HEK293 (cell line): Measurements from ENCODE around the gene LMO2.

ENCODE experiments used
- CTCF ChIA-PET: fragments of 350-600 bp; formaldehyde crosslinking; extraction: SDS; loops from one replicate; lab custom pipeline; 2021; ENCODE audit warnings: antibody characterized with exemption; lab: Yijun Ruan, JAX
- POLR2A ChIA-PET: fragments of 300-600 bp; formaldehyde crosslinking; extraction: SDS; loops from one replicate; lab custom pipeline; 2020; ENCODE audit warnings: antibody characterized with exemption, inconsistent platforms; lab: Yijun Ruan, JAX
- H3K27ac ChIP-seq: fragments of 200-500 bp; sonication (Bioruptor generic); 2 replicates; pipeline ENCODE4 v1.5.1; 2014; ENCODE audit warnings: low read depth, low read length, control low read depth, inconsistent platforms; ENCODE audit errors: extremely low read depth
- H3K36me3 ChIP-seq, 2 experiments: fragments of 200-500 bp in 1 of 2; sonication (Bioruptor generic) in 1 of 2; 1 replicate in 1 of 2; 2 replicates in 1 of 2; pipeline ENCODE4 v1.5.1; 2014 to 2017; ENCODE audit warnings: inconsistent platforms in 2 of 2, low read length in 2 of 2; ENCODE audit not compliant: control insufficient read depth in 2 of 2, insufficient read depth in 1 of 2
- H3K4me1 ChIP-seq: fragments of 200-500 bp; sonication (Bioruptor generic); 2 replicates; pipeline ENCODE4 v1.5.1; 2014; ENCODE audit warnings: mild to moderate bottlenecking, low read length, inconsistent platforms; ENCODE audit not compliant: control insufficient read depth, insufficient read depth
- H3K4me3 ChIP-seq: 2 replicates; pipeline ENCODE4 v1.5.1; 2011; ENCODE audit warnings: low read depth, mild to moderate bottlenecking, control low read depth, low read length, moderate library complexity
- H3K9me3 ChIP-seq: fragments of 200-500 bp; sonication (Bioruptor generic); 2 replicates; pipeline ENCODE4 v1.5.1; 2014; ENCODE audit warnings: low read depth, low read length, inconsistent platforms; ENCODE audit not compliant: control insufficient read depth, insufficient read depth
- KLF9 ChIP-seq: fragments of 450-650 bp; formaldehyde crosslinking; IDR thresholded peaks from 2 replicates; pipeline ENCODE4 v1.5.1; 2016; ENCODE audit warnings: missing biosample characterization, missing genetic modification characterization, low read depth
- TCF7L2 ChIP-seq: IDR thresholded peaks from 2 replicates; pipeline ENCODE4 v1.6.1; 2011; ENCODE audit warnings: low read depth, mild to moderate bottlenecking, inconsistent platforms, low read length, moderate library complexity, borderline replicate concordance
- ZIC2 ChIP-seq: fragments of 450-650 bp; formaldehyde crosslinking; IDR thresholded peaks from 2 replicates; pipeline ENCODE4 v1.5.1; 2016; ENCODE audit warnings: missing biosample characterization, missing genetic modification characterization
- ZNF10 ChIP-seq: fragments of 450-650 bp; formaldehyde crosslinking; IDR thresholded peaks from 2 replicates; pipeline ENCODE4 v1.5.1; 2017; ENCODE audit warnings: missing biosample characterization, missing genetic modification characterization
- ZNF146 ChIP-seq: fragments of 450-650 bp; formaldehyde crosslinking; IDR thresholded peaks from 2 replicates; pipeline ENCODE4 v1.5.1; 2016; ENCODE audit warnings: missing biosample characterization, missing genetic modification characterization
- ZNF19 ChIP-seq: fragments of 450-650 bp; formaldehyde crosslinking; IDR thresholded peaks from 2 replicates; pipeline ENCODE4; 2016; ENCODE audit warnings: missing biosample characterization, missing genetic modification characterization, low read depth
- ZNF366 ChIP-seq: fragments of 450-650 bp; formaldehyde crosslinking; conservative IDR thresholded peaks from 2 replicates; pipeline ENCODE4 v1.5.1; 2016; ENCODE audit warnings: missing biosample characterization, missing genetic modification characterization
- ZNF621 ChIP-seq: fragments of 450-650 bp; formaldehyde crosslinking; IDR thresholded peaks from 2 replicates; pipeline ENCODE4 v1.5.1; 2017; ENCODE audit warnings: missing biosample characterization, missing genetic modification characterization
- ZNF626 ChIP-seq: fragments of 450-650 bp; sonication (Bioruptor Pico); formaldehyde crosslinking; IDR thresholded peaks from 2 replicates; pipeline ENCODE4 v1.5.1; 2018; ENCODE audit warnings: missing biosample characterization, missing genetic modification characterization, inconsistent platforms
- ZNF654 ChIP-seq: fragments of 450-650 bp; formaldehyde crosslinking; IDR thresholded peaks from 2 replicates; pipeline ENCODE4 v1.5.1; 2016; ENCODE audit warnings: low read depth, missing biosample characterization, missing genetic modification characterization
- ZNF707 ChIP-seq: fragments of 450-650 bp; formaldehyde crosslinking; IDR thresholded peaks from 2 replicates; pipeline ENCODE4 v1.5.1; 2016; ENCODE audit warnings: missing biosample characterization, missing genetic modification characterization
- ZNF76 ChIP-seq: fragments of 450-650 bp; formaldehyde crosslinking; IDR thresholded peaks from 2 replicates; pipeline ENCODE4; 2016; ENCODE audit warnings: low read depth, missing biosample characterization, missing genetic modification characterization, borderline replicate concordance
- ZNF768 ChIP-seq: fragments of 450-650 bp; formaldehyde crosslinking; IDR thresholded peaks from 2 replicates; pipeline ENCODE4 v1.5.1; 2018; ENCODE audit warnings: missing biosample characterization, mild to moderate bottlenecking, missing genetic modification characterization
- ZSCAN16 ChIP-seq: fragments of 450-650 bp; formaldehyde crosslinking; IDR thresholded peaks from 2 replicates; pipeline ENCODE4 v1.5.1; 2016; ENCODE audit warnings: missing biosample characterization, missing genetic modification characterization
- TF ChIP-seq, protein P1 (sequence below): fragments of 450-650 bp; formaldehyde crosslinking; IDR thresholded peaks from 2 replicates; pipeline ENCODE4 v1.5.1; 2016; ENCODE audit warnings: missing biosample characterization, missing genetic modification characterization
- TF ChIP-seq, protein P2 (sequence below): fragments of 450-650 bp; formaldehyde crosslinking; optimal IDR thresholded peaks from 2 replicates; pipeline ENCODE3; 2016; ENCODE audit warnings: missing biosample characterization, mild to moderate bottlenecking, missing genetic modification characterization
- TF ChIP-seq, protein P3 (sequence below): fragments of 450-650 bp; formaldehyde crosslinking; IDR thresholded peaks from 2 replicates; pipeline ENCODE4 v1.5.1; 2016; ENCODE audit warnings: missing biosample characterization, missing genetic modification characterization
- TF ChIP-seq, protein P4 (sequence below): fragments of 450-650 bp; formaldehyde crosslinking; conservative IDR thresholded peaks from 2 replicates; pipeline ENCODE4 v1.5.1; 2016; ENCODE audit warnings: low read depth, missing biosample characterization, missing genetic modification characterization
- TF ChIP-seq, protein P5 (sequence below): fragments of 450-650 bp; formaldehyde crosslinking; conservative IDR thresholded peaks from 2 replicates; pipeline ENCODE4 v1.5.1; 2016; ENCODE audit warnings: low read depth, missing biosample characterization, missing genetic modification characterization

Gene LMO2

DNA sequence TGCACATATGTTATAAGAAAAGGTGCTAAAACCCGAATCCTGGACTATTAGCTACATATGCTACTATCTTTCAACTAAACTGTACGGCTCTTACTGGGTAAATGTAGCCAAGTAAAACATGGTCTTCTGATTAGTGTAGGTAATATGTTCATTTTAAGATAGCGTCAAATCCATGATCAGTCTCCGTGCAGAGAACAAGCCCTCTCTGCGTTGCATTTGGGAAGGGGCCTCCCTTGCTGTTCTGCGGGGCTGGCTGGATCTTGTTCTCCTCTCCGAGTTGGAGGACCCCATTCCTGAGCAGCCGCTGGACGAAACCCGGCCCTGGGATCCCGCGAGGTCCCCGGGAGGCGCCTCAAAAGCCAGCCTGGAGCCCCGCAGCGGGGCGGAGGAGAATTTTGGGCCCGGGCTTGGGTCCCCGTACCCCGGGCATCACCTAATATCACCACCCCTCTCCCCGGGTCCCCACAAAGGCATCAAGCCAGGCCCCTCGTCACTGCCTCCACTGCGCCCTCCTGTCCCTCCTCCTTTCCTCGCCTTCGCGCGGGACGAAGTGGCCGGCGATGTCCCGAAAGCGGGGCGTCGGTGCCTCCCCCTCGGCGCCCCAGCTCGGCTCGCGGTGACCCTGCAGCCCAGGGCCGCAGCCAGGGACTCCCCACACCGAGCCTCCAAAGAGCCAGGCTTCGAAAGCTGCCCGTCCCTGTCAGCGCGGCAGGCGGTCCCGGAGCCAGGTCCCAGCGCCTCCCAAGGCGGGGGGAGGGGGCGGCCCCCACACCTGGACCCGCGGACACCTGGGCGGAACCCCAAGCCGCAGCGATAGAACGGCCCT lies 63.1 kb downstream of the LMO2 start:
- H3K9me3 ChIP-seq = no peaks in the 10 kb centered on the region
- CTCF ChIA-PET = interaction anchor here (0.6 to 12.3 kb wide), 29 partner anchors 12 to 987 kb away, joined by 3 to 269 read pairs (median 4); no protein-coding TSS in a partner anchor
- TF ChIP-seq, protein P1, sequence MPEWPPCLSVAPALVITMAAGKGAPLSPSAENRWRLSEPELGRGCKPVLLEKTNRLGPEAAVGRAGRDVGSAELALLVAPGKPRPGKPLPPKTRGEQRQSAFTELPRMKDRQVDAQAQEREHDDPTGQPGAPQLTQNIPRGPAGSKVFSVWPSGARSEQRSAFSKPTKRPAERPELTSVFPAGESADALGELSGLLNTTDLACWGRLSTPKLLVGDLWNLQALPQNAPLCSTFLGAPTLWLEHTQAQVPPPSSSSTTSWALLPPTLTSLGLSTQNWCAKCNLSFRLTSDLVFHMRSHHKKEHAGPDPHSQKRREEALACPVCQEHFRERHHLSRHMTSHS = no peak
- TF ChIP-seq ZNF654 (no peak), ZNF621 (no peak), ZNF76 (tag by site-specific recombination) (no peak), ZNF366 (tag by site-specific recombination) (no peak), ZSCAN16 (tag by site-specific recombination) (no peak), ZIC2 (no peak), TCF7L2 (no peak)
- TF ChIP-seq, protein P2, sequence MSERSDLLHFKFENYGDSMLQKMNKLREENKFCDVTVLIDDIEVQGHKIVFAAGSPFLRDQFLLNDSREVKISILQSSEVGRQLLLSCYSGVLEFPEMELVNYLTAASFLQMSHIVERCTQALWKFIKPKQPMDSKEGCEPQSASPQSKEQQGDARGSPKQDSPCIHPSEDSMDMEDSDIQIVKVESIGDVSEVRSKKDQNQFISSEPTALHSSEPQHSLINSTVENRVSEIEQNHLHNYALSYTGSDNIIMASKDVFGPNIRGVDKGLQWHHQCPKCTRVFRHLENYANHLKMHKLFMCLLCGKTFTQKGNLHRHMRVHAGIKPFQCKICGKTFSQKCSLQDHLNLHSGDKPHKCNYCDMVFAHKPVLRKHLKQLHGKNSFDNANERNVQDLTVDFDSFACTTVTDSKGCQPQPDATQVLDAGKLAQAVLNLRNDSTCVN (tag by site-specific recombination) = no peak
- TF ChIP-seq, protein P3, sequence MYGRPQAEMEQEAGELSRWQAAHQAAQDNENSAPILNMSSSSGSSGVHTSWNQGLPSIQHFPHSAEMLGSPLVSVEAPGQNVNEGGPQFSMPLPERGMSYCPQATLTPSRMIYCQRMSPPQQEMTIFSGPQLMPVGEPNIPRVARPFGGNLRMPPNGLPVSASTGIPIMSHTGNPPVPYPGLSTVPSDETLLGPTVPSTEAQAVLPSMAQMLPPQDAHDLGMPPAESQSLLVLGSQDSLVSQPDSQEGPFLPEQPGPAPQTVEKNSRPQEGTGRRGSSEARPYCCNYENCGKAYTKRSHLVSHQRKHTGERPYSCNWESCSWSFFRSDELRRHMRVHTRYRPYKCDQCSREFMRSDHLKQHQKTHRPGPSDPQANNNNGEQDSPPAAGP (tag by site-specific recombination) = no peak
- POLR2A ChIA-PET = no interaction called here
- no peaks in the 10 kb centered on the region for H3K36me3 ChIP-seq
- H3K27ac ChIP-seq = no peak overlapping the region
- H3K4me3 ChIP-seq = peak overlapping the region; percentile 31
- no peaks in the 10 kb centered on the region for H3K4me1 ChIP-seq

DNA sequence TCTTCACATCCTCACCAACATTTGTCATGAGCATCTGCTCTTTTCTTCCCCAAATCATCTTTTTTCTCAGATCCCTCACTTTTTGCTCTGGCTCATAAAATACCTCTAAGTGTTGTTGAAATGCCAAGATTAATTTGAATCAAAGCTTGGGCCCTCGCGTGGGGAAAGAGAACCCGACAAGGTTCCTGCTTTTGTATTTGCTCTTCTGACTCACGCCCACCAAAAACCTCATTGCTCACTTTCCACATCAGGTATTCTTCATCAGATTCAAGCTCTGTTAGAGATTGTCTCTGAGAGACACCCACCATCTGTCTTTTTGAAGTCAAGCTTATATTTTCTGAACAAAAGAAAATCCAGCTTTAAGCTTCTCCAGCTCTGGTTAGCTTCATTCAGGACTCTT lies 64.7 kb downstream of the LMO2 start:
- no peak overlapping the region for H3K4me3 ChIP-seq
- no peaks in the 10 kb centered on the region for H3K4me1 ChIP-seq
- ChIA-PET CTCF (interaction anchor here (0.5 to 12.3 kb wide), 6 partner anchors 21 to 140 kb away, joined by 3 to 269 read pairs (median 4); no protein-coding TSS in a partner anchor), POLR2A (no interaction called here)
- H3K36me3 ChIP-seq = no peaks in the 10 kb centered on the region
- H3K27ac ChIP-seq = no peak overlapping the region
- no peaks in the 10 kb centered on the region for H3K9me3 ChIP-seq
- TF ChIP-seq, protein P4, sequence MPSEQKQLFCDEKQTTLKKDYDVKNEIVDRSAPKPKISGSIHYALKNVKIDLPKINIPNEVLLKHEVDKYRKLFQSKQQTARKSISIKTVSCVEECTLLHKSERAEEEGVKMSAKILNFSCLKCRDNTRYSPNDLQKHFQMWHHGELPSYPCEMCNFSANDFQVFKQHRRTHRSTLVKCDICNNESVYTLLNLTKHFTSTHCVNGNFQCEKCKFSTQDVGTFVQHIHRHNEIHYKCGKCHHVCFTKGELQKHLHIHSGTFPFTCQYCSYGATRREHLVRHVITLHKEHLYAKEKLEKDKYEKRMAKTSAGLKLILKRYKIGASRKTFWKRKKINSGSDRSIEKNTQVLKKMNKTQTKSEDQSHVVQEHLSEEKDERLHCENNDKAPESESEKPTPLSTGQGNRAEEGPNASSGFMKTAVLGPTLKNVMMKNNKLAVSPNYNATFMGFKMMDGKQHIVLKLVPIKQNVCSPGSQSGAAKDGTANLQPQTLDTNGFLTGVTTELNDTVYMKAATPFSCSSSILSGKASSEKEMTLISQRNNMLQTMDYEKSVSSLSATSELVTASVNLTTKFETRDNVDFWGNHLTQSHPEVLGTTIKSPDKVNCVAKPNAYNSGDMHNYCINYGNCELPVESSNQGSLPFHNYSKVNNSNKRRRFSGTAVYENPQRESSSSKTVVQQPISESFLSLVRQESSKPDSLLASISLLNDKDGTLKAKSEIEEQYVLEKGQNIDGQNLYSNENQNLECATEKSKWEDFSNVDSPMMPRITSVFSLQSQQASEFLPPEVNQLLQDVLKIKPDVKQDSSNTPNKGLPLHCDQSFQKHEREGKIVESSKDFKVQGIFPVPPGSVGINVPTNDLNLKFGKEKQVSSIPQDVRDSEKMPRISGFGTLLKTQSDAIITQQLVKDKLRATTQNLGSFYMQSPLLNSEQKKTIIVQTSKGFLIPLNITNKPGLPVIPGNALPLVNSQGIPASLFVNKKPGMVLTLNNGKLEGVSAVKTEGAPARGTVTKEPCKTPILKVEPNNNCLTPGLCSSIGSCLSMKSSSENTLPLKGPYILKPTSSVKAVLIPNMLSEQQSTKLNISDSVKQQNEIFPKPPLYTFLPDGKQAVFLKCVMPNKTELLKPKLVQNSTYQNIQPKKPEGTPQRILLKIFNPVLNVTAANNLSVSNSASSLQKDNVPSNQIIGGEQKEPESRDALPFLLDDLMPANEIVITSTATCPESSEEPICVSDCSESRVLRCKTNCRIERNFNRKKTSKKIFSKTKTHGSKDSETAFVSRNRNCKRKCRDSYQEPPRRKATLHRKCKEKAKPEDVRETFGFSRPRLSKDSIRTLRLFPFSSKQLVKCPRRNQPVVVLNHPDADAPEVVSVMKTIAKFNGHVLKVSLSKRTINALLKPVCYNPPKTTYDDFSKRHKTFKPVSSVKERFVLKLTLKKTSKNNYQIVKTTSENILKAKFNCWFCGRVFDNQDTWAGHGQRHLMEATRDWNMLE (tag by site-specific recombination) = no peak
- no peak for TF ChIP-seq KLF9 (tag by site-specific recombination)
- TF ChIP-seq ZNF626 = no peak
- TF ChIP-seq ZNF768 (tag by site-specific recombination) = no peak
- TF ChIP-seq, protein P2 (tag by site-specific recombination) = no peak
- TF ChIP-seq ZNF366 (tag by site-specific recombination) = no peak
- no peak for TF ChIP-seq ZNF707 (tag by site-specific recombination)
- TF ChIP-seq ZNF10 = no peak
- TF ChIP-seq ZNF146 (tag by site-specific recombination) = no peak
- TF ChIP-seq, protein P1 = no peak
- no peak for TF ChIP-seq ZNF19 (tag by site-specific recombination)
- TF ChIP-seq, protein P5, sequence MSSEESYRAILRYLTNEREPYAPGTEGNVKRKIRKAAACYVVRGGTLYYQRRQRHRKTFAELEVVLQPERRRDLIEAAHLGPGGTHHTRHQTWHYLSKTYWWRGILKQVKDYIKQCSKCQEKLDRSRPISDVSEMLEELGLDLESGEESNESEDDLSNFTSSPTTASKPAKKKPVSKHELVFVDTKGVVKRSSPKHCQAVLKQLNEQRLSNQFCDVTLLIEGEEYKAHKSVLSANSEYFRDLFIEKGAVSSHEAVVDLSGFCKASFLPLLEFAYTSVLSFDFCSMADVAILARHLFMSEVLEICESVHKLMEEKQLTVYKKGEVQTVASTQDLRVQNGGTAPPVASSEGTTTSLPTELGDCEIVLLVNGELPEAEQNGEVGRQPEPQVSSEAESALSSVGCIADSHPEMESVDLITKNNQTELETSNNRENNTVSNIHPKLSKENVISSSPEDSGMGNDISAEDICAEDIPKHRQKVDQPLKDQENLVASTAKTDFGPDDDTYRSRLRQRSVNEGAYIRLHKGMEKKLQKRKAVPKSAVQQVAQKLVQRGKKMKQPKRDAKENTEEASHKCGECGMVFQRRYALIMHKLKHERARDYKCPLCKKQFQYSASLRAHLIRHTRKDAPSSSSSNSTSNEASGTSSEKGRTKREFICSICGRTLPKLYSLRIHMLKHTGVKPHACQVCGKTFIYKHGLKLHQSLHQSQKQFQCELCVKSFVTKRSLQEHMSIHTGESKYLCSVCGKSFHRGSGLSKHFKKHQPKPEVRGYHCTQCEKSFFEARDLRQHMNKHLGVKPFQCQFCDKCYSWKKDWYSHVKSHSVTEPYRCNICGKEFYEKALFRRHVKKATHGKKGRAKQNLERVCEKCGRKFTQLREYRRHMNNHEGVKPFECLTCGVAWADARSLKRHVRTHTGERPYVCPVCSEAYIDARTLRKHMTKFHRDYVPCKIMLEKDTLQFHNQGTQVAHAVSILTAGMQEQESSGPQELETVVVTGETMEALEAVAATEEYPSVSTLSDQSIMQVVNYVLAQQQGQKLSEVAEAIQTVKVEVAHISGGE (tag by site-specific recombination) = no peak
